PFSK-1 (cell line): ENCODE results near the gene BABAM2.

ENCODE experiments used
- FOXP2 ChIP-seq: optimal IDR thresholded peaks from 2 replicates; pipeline ENCODE3; 2011; ENCODE audit warnings: borderline replicate concordance, control low read depth, inconsistent platforms; ENCODE audit not compliant: insufficient read depth; ENCODE audit errors: extremely low read length, extremely low read depth
- POLR2AphosphoS5 ChIP-seq: IDR thresholded peaks from 2 replicates; pipeline ENCODE4 v1.6.1; 2012; ENCODE audit warnings: low read depth, mild to moderate bottlenecking, control low read depth, low read length, moderate library complexity
- REST ChIP-seq, 2 experiments: IDR thresholded peaks; 2 replicates each; pipeline versions ENCODE4 v1.6.1 to v1.8.0; 2011 to 2012; ENCODE audit warnings: low read depth in 2 of 2, low read length in 2 of 2, control low read depth in 1 of 2, inconsistent platforms in 1 of 2, mild to moderate bottlenecking in 1 of 2, moderate library complexity in 1 of 2; ENCODE audit not compliant: insufficient read depth in 1 of 2
- SIN3A ChIP-seq: IDR thresholded peaks from 2 replicates; pipeline ENCODE4 v1.6.1; 2012; ENCODE audit warnings: mild to moderate bottlenecking, low read length, moderate library complexity, borderline replicate concordance; ENCODE audit not compliant: insufficient read depth
- TAF1 ChIP-seq: IDR thresholded peaks from 2 replicates; pipeline ENCODE4 v1.6.1; 2012; ENCODE audit warnings: low read length, control low read depth, borderline replicate concordance; ENCODE audit not compliant: insufficient read depth

BABAM2 gene

DNA sequence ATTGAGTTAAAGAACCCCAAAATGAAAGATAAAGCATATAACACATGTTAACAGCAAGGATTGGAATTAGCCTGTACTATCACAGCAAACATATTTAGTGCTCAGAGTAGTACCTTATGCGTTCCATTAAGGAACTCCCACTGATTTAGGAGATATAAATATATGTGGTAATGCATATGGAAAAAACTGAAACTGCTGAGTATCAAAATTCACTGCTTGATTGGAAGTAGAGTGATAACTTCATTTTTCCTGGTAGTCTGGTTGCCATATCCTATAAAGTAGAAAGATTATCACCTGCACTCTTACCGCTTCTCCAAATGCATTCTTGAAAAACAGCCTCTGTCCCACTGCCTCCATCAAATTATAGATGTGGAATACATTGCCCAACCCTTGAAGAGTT is 407.0 kb downstream of the BABAM2 start:
- no peak for TF ChIP-seq SIN3A
- no peak for TF ChIP-seq REST (IDR thresholded peaks at IDR 0.05; ENCODE audit: insufficient read depth in 1 of 2, low read depth in 2 of 2, low read length in 2 of 2)
- TF ChIP-seq TAF1 = no peak
- no peak for TF ChIP-seq FOXP2
- TF ChIP-seq POLR2AphosphoS5 = no peak

GRCh38 chr2:28298406-28298805 is 407.9 kb downstream of the BABAM2 start:
- TF ChIP-seq REST (IDR thresholded peaks at IDR 0.05; ENCODE audit: insufficient read depth in 1 of 2, low read depth in 2 of 2, low read length in 2 of 2) = no peak
- no peak for TF ChIP-seq TAF1
- no peak for TF ChIP-seq POLR2AphosphoS5
- no peak for TF ChIP-seq SIN3A
- no peak for TF ChIP-seq FOXP2

DNA sequence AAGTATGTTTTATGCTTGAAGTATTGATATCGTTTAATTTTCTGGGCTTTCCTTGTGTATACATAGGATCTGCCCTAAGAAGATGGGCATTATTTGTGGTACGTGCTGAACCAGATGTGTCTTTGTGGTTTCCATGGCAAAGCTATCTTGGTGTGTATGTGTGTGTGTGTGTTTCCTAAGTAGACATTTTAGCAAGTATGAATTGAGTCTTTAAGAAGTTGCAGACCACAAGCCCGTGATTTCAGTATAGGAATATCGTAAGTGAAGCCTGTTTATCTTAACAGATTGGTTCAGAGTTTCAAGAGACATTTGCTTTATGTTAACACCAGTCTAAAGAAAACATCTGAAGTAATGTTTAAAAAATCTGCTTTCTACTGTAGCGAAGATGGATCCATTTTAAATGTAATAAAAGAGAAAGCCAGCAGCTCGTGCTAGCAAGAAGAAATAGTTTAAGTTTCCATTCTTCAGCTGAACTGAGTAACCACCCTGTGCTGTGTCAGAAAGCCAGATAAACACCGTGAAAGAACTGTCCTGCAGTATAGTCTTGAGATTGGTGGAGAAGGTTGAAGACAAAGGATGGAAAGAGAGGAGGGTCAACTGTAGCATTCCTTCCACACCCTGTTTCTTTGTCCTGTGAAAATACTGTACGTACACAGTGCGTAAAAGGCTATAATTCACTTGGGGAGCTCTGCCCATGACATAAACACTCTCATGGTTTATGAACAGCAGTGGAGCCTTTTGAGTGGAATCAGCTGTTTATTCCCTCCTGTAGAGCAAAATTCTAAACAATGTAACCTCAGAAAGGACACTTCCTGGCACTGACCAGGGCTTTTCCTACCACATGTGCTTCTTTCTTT is 410.2 kb downstream of the BABAM2 start:
- no peak for TF ChIP-seq POLR2AphosphoS5
- no peak for TF ChIP-seq REST (IDR thresholded peaks at IDR 0.05; ENCODE audit: insufficient read depth in 1 of 2, low read depth in 2 of 2, low read length in 2 of 2)
- TF ChIP-seq TAF1 = no peak
- no peak for TF ChIP-seq FOXP2
- no peak for TF ChIP-seq SIN3A

GRCh38 chr2:28305202-28305601 is 414.7 kb downstream of the BABAM2 start:
- TF ChIP-seq REST (IDR thresholded peaks at IDR 0.05; ENCODE audit: insufficient read depth in 1 of 2, low read depth in 2 of 2, low read length in 2 of 2) (no peak), FOXP2 (no peak), POLR2AphosphoS5 (no peak)

GRCh38 chr2:28310107-28310506 is 419.6 kb downstream of the BABAM2 start:
- no peak for TF ChIP-seq POLR2AphosphoS5
- TF ChIP-seq REST (IDR thresholded peaks at IDR 0.05; ENCODE audit: insufficient read depth in 1 of 2, low read depth in 2 of 2, low read length in 2 of 2) = no peak
- no peak for TF ChIP-seq TAF1
- TF ChIP-seq FOXP2 = no peak
- no peak for TF ChIP-seq SIN3A
